Esophagus mucosa (tissue), 1 donor: ENCODE results near the gene DYNC1H1. TPM values are rescaled to one million over a fixed set of nuclear protein-coding genes. Genes with fewer than 3 reads are reported as not detected.
"Not testable (repeated sequence)": the region's sequence is repeated elsewhere in the genome, so short reads cannot be mapped to it uniquely, and the experiment has no call there.

Experiments
- ATAC-seq: fragments of 200-7000 bp; cut with Tn5 transposase; one replicate; pipeline ENCODE4 v1.9.1; 2020
- total RNA-seq: library from RNA; stranded (reverse); gene quantifications from one replicate; pipeline ENCODE4 v1.2.4, GENCODE V29; 2023
- donor health status: DM: yes; HTN: yes; CAD: no.

The DYNC1H1 gene
- total RNA-seq, 1 donor from 2014 or later: 250 TPM

DNA sequence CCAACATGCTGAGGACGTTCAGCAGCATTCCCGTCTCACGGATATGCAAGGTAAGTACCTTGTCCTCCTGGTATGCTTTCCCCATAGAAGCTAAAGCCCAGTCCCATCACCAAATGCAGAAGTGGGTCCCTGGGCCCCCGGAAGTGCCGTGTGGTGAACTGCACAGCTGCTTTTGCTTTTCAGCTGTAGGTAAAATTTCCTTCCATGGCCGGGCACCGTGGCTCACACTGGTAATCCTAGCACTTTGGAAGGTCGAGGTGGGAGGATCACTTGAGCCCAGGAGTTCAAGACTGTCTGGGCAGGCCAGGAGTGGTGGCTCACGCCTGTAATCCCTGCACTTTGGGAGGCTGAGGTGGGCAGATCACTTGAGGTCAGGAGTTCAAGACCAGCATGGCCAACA is 78.3 kb downstream of the DYNC1H1 start:
- ATAC-seq: no peak

DNA sequence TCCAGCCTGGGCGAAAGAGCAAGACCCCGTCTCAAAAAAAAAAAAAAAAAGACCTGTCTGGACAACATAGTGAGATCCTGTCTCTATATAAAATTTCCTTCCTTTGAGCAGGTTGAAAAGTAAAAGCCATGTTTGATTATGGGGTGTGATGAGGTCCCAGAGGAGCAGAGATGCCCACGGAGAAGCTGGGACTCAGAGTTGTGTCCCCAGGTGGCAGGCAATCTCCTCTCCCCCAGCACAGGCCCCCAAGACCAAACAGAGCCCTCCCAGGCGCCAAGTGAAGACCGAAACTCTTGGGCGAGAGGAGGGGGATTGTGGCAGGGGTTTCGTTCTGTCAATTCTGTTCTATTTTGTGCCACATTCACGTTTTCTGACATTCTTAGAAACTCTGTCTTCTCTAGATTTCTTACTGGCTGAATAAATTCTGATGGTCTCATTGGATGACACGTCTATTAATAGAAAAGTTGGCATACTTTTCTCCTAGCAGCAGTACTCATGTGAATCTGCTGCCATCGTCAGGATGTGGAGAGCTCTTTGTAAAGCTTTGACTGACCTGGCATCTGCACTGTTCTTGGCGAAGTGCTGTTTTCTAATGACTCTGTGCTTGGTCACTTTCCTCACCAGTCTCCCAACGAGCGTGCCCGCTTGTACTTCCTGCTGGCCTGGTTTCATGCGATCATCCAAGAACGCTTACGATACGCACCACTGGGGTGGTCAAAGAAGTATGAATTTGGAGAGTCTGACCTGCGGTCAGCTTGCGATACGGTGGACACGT is 79.1 kb downstream of the DYNC1H1 start:
- ATAC-seq: no peak

DNA sequence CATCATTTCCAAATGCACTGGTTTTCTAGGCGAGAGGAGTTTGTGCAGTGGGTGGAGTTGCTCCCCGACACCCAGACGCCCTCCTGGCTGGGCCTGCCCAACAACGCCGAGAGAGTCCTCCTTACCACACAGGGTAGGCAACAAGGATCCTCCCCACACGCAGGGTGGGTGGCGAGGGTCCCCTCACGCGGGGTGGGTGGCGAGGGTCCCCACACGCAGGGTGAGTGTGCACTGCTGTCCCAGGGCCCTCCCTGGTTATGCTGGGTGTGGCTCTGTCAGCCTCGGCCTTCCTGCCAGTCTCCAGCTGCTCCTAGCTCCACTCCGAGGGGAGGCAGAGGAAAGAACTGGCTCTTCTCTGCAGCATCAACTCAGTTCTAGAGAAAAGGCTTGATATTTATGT is 80.2 kb downstream of the DYNC1H1 start:
- no peak for ATAC-seq

DNA sequence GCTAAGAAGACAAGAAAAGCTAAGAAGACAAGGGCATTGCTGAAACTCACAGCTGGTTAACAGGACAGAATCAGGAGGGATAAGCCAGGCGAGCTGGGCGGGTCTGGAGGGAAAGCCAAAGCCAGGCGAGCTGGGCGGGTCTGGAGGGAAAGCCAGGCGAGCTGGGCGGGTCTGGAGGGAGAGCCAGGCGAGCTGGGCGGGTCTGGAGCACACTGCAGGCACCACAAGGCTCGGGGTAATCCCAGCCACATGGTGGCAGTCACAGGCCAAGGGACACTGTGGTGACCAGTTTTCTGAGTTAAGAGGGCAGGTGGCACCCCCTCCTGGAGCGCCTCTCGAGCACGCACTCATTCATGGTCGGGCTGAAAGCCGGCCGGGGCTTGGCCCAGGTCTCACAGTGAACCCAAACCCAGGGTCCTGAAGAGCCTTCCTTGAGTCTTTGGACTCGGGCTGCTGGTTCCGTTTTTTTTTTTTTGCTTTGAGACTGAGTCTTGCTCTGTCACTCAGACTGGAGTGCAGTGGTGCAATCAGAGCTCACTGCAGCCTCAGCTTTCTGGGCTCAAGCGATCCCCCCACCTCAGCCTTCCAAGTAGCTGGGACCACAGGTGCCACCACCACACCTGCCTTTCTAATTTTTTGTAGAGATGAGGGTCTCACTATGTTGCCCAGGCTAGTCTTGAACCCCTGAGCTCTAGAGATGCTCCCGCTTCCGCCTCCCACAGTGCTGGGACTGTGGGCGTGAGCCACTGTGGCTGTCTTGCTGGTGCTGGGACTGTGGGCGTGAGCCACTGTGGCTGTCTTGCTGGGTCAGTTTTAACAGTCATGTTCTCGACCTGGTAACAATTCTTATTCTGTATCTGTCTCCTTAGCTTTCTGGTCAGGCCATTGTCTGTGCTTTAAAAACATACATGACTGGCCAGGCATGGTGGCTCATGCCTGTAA is 82.2 kb downstream of the DYNC1H1 start:
- peak; percentile 90 for ATAC-seq

DNA sequence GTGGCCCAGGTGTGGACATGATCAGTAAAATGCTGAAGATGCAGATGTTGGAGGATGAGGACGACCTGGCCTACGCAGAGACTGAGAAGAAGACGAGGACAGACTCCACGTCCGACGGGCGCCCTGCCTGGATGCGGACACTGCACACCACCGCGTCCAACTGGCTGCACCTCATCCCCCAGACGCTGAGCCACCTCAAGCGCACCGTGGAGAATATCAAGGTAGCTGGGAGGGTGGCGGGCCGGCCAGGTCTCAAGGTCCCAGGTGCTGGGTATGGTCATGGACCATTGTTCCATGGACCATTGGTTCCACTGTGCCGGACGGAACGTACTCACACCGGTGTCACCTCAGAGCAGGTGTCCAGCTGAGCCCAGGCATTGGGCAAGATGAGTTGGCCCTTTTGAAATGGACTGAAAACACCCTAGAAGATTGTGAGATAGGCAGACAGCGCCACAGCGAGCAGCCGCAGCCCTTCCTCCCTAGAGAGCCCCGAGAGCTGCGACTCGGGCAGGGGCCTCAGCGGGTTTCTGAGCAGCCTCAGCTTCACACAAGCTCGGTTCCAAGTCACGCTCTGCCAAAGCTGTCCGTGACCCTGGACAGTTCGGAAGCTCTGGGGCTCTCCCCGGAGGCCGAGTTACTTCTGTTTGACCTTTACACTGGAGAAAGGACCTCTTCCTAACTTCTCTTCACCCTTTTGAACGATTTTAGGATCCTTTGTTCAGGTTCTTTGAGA is 83.6 kb downstream of the DYNC1H1 start:
- ATAC-seq: no peak

DNA sequence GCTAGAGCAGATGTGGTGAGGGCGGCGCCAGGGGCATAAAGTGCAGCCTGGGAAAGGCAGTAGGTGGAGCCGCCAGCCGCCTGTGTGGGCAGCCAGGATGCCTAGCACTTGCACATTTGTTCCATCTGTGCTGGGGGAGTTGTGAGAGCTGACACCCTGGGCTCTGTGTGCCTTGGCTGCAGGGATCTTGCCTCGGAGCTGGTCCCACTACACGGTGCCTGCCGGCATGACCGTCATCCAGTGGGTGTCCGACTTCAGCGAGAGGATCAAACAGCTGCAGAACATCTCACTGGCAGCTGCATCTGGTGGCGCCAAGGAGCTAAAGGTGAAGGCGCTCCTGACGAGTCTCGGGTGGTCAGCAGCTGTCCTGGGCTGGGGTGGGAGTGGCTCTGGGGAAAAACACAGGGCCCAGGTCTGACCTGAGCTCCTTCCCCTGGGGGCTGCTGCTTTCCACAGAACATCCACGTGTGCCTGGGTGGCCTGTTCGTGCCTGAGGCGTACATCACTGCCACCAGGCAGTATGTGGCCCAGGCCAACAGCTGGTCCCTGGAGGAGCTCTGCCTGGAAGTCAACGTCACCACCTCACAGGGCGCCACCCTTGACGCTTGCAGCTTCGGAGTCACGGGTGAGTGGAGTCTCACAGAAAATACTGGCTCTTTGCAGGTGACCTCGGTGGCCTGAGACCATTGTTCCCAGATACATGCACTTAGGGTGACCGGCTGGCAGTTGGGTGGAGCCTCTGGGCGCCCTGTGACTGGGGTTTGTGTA is 85.1 kb downstream of the DYNC1H1 start:
- no peak for ATAC-seq

DNA sequence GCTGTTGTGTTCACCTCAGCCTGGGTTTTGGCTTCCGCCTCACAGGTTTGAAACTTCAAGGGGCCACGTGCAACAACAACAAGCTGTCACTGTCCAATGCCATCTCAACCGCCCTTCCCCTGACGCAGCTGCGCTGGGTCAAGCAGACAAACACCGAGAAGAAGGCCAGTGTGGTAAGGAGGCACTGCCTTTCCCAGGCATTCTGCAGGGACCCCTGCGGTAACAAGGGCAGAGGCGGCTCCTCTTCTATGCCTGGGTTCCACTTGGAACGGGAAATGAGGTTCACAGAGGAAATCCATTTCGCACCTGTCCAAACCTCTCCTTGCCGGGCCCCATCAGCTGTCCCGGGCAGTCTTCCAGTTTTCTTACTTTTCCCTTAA is 85.6 kb downstream of the DYNC1H1 start:
- no peak for ATAC-seq

DNA sequence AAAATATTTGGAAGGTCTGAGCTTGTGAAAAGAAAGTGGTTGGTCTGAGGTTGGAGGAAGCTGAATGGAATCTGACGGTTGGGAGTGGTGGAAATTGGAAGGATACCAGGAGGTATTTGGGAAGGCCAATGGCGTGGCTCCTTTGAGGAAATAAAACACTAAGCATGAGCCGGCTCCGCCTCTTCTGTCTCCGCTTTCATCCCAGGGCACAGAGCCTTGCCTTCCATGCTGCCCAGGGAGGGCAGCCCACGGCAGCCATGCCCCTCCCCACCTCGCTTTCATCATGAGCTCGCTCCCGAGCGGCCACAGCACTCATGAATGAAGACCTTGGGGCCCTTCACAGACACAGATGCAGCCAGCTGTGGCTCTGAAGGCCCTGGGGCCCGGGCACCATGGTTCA is 86.3 kb downstream of the DYNC1H1 start:
- no peak for ATAC-seq

DNA sequence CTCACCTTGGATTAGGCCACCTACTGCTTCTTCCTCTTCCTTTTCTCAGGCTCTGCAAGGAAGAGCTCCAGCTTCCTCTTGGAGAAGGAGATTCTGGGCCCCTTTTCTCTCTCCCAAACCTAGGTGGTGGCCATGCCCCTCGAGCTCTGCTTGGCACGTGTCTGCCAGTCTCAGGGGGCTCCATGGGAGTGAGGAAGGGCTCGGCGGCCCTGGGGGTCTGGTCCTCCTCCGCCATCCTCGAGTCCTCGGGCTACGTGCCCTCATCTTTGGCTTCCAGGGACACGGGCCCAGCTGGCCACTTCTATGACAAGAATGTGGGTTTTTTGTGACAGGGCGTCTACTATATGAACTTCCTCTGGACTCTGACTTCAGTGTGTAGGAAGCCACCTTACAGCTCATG is 88.1 kb downstream of the DYNC1H1 start:
- no peak for ATAC-seq

DNA sequence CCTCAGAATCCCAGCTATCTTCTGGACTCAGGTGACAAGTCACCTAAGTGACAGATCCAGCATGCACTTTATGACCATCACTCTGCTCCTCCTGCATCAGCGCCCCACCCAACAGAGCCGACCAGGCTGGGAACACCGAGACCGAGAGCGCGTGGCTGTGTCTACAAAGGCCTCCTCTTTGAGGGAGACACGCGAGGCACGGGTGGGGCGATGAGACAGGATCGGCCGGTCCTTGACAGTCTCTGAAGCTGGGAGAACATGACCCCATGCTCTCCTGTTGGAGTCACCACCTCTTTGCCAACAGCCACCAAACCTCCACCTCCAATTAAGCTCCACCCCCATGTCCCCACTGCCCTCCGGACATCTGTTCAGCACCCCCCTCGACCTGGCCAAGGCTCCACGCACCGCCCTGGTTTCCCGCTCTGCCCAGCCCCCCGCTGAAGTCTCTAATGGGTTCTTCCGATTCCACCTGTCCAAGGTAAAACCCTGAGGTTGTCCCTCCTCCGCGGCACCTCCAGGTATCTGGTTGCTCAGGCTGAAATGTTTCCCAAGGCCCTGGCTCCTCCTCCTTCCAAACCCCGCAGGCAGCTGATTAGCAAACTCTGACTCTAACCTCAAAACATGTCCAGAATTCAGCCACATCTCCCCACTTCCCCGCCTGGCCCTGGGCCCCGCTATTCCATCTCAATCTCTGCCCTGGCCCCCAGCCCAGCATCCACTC is 91.0 kb downstream of the DYNC1H1 start:
- ATAC-seq: peak; percentile 62

DNA sequence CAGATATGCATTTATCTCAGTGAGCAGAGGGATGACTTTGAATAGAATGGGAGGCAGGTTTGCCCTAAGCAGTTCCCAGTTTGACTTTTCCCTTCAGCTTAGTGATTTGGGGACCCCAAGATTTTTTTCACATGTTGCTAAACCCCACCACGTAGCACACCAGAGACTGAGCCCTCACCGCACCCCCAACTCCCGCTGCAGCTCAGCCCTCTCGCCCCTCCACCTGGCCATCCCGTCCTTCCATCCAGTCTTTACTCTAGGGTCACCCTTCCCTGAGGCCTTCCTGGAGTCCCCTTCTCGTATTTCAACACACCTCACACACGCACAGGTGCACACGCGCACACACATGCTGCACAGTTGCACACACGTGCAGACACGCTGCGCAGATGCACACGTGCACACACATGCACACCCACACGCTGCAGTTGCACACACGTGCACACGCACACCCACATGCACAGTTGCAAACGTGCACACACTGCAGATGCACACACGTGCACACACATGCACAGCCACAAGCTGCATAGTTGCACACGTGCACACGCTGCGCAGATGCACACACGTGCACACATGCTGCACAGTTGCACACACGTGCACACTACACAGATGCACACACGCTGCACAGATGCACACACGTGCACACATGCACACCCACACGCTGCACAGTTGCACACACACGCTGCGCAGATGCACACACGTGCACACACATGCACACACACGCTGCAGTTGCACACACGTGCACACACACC is 92.5 kb downstream of the DYNC1H1 start:
- ATAC-seq: peak; percentile 30

DNA sequence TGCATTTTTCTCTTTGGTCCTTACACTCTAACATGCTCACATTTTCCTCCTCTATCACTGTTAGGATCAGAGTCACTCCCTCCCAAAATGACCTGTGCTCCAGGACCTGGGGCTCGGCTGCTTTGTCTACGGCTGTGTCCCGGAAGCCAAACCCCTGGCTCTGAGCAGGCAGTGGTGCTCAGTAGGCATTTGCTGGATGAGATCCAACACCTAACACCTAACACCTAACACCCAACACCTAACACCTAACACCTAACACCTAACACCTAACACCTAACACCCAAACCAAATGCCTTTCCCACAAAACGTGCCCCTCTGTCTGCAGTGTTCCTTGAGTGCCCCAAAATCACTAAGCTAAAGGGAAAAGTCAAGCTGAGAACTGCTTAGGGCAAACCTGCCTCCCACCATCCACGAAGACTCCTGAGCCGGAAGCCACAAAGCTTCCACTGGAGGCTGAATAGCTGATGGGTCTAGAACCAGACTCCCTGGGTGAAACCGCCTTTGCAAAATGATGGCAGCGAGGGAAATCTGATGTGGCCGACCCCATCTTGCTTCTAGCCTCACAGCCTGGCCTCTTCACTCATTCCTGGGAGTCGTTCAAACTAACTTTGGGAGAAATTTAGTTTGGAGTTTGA is 93.2 kb downstream of the DYNC1H1 start:
- no peak for ATAC-seq

DNA sequence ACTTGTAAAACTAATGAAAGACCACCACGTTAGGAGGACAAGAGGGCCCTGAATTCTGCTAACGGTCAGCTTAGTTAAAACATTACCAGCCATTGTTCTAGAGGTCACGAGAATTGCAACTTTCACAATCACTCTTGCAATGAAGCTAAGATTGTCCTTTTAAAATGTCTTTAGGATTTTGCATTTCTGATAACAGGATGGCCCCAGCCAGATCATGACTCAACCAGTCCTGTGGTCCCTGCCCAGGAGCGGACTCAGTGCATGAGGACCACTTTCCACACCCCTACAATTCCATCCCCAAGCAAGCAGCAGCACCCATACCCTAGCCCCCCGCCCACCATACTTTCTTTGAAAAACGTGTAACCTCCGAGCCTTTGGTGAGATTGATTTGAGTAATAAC is 93.8 kb downstream of the DYNC1H1 start:
- ATAC-seq: no peak

DNA sequence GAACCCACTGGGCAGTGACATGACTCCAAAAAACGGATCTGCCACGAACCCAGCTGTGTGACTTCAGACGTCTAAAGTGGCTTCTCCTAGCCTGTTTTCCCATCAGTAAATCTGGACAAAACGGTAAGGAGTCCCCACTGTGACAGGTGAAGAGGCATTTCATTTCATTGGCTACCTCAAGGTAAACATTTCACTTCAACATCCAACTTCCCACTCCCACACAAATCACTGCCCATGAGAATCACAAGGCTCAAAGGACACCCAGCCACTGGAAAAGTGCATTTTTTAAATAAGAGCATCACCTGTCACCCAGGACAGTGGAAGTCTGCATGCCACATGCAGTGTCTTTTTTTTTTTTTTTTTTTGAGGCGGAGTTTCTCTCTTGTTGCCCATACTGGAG is 94.6 kb downstream of the DYNC1H1 start:
- ATAC-seq: no peak

DNA sequence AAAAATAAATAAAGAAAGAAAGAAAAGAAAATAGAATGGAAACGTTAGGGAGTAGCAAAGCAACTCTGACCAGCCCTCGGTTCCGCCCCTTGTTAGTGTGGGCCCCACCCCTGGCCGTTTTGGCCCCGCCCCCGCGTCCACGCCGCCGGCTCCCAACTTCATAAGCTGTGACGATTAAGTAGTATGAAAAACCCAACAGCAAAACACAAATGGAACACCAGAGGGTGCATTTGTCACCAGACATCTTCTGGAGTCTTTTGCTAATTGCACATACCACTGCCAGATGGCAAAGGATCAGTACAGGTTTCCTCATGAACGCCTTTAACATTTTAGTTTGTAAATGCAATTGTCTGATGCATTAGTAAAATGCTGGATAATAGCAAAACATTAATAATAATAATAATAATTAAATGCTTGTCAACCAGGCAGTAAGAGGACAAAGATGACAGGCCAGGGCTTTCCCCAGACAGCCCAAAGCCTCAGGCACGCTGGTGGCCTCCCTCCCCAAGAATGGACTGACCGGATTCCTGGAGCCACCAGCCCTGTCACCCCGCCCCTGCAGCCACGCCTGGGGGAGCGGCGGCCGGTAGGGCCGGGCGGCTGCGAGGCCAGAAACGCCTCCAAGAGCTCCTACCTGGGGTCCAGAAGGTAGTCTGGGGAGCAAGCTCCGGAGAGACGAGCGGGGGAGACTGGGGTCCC is 98.9 kb downstream of the DYNC1H1 start:
- peak; percentile 89 for ATAC-seq

DNA sequence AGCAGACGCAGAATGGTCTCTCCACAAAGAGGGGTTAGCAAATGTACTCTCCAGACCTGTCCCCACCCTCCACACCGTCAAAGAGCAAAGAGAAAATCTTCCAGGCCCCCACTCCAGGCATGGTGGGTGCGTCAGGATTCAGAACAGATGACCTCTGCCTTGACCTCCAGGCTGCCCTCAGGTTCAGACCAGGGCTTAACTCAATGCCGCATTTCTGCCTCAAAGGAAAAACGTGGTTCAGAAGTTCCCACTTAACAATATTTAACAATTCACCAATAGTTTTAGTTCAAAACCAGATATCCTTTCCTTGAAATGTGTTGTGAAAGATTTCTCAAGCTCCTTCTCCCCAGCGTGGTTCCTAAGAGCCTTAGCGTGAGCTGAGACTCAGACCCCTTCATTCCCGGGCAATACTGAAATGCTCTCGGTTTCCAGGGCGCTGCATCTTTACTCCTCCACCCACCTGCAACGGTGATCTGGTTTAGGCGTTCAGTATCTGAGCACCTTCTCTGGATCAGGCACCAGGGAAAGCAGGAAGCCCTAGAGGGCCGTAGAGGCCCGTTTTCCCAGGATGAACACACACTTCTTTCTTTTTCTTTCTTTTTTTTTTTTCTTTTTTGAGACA is 99.5 kb downstream of the DYNC1H1 start:
- no peak for ATAC-seq

DNA sequence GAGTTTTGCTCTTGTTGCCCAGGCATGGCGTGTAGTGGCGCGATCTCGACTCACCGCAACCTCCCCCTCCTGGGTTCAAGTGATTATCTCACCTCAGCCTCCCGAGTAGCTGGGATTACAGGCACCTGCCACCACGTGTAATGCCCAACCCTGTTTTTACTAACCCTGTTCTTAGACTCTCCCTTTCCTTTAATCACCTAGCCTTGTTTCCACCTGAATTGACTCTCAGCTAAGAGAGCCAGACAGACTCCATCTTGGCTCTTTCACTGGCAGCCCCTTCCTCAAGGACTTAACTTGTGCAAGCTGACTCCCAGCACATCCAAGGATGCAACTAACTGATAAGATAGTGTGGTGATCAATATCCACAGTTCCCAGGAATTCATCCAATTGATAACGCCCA is 100.2 kb downstream of the DYNC1H1 start:
- not testable (repeated sequence) for ATAC-seq

DNA sequence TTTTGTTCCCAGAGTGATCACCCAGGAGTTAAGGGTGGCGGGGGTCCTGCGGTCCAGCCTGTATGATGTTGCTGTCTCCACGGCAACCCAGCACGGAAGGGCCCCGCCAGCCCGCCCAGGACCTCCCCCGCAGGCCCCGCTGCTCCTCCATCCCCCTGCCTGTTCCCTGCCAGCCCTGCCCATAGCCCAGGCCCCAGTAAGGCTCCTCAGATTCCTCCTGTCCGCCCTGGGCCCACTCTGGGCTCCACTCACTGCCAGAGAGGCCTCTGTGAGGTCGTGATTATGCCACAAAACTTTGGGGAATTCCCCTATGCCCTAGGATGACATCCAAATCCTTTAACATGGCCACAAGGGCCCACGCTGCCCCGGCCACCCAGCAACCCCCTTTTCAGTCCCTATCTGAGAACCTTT is 101.7 kb downstream of the DYNC1H1 start:
- no peak for ATAC-seq
